Mucosa of rectum (tissue), 2 donors: Measurements from ENCODE around the gene XAGE3.
"Not testable (repeated sequence)": the region's sequence is repeated elsewhere in the genome, so short reads cannot be mapped to it uniquely, and the experiment has no call there.

Experiments
- H3K27ac ChIP-seq, 2 donors: one replicate each; pipeline ENCODE4 v1.7.0; 2013; ENCODE audit warnings: inconsistent platforms in 2 of 2, low read depth in 2 of 2, low read length in 2 of 2
- H3K27me3 ChIP-seq, 2 donors: one replicate each; pipeline ENCODE4 v1.7.0; 2013; ENCODE audit warnings: low read length in 2 of 2; ENCODE audit not compliant: control insufficient read depth in 2 of 2, insufficient read depth in 2 of 2
- H3K36me3 ChIP-seq, 2 donors: one replicate each; pipeline ENCODE4 v1.7.0; 2013; ENCODE audit warnings: low read length in 2 of 2; ENCODE audit not compliant: control insufficient read depth in 2 of 2, insufficient read depth in 2 of 2
- H3K4me1 ChIP-seq, 2 donors: one replicate each; pipeline ENCODE4 v1.7.0; 2013; ENCODE audit warnings: low read length in 2 of 2, mild to moderate bottlenecking in 1 of 2; ENCODE audit not compliant: control insufficient read depth in 2 of 2, insufficient read depth in 2 of 2
- H3K4me3 ChIP-seq, 2 donors: one replicate each; pipeline ENCODE4 v1.7.0; 2013; ENCODE audit warnings: low read length in 2 of 2
- H3K9ac ChIP-seq, 2 donors: one replicate each; pipeline ENCODE4 v1.7.0; 2013; ENCODE audit warnings: low read length in 2 of 2, low read depth in 1 of 2, mild to moderate bottlenecking in 1 of 2
- H3K9me3 ChIP-seq, 2 donors: one replicate each; pipeline ENCODE4 v1.7.0; 2013; ENCODE audit warnings: low read length in 2 of 2; ENCODE audit not compliant: control insufficient read depth in 2 of 2
- donor health status: healthy.
- donor health status: Normal muscosa, but diverticular disease.

Gene XAGE3

DNA sequence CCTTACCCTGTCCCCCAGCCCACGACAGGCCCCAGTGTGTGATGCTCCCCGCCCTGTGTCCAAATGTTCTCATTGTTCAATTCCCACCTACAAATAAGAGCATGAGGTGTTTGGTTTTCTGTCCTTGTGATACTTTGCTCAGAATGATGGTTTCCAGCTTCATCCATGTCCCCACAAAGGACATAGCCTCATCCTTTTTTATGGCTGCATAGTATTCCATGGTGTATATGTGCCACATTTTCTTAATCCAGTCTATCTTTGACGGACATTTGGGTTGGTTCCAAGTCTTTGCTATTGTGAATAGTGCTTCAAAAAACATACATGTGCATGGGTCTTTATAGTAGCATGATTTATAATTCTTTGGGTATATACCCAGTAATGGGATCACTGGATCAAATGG lies 24.3 kb downstream of the XAGE3 start:
- H3K9ac ChIP-seq, H3K4me1 ChIP-seq, H3K27me3 ChIP-seq, H3K36me3 ChIP-seq, H3K27ac ChIP-seq, H3K4me3 ChIP-seq, H3K9me3 ChIP-seq: not testable (repeated sequence)

DNA sequence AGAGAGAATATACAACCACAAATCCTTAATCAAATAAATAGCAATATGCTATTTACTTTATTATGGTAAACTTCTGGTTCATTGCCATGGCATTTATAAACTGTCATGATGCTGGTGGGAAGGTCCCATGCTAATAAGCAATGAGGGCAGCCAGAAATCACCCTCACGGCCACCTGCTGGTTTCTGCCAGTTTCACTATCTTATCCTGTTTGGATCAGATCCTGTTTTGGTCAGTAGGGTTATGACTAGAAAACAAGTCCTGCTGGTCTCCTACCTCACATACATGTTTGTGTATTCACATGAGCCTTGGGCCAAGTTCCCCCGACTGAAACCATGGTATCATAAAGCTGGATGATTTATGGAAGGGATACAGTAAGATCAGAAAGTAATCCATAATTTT lies 28.7 kb downstream of the XAGE3 start:
- no peak overlapping the region for H3K9ac ChIP-seq
- H3K4me3 ChIP-seq = no peak overlapping the region
- no peaks in the 10 kb centered on the region for H3K36me3 ChIP-seq
- no peaks in the 10 kb centered on the region for H3K4me1 ChIP-seq
- H3K9me3 ChIP-seq = no peaks in the 10 kb centered on the region
- no peak overlapping the region for H3K27ac ChIP-seq
- peaks cover 0 to 2% of the 10 kb centered on the region in 2 donors for H3K27me3 ChIP-seq

DNA sequence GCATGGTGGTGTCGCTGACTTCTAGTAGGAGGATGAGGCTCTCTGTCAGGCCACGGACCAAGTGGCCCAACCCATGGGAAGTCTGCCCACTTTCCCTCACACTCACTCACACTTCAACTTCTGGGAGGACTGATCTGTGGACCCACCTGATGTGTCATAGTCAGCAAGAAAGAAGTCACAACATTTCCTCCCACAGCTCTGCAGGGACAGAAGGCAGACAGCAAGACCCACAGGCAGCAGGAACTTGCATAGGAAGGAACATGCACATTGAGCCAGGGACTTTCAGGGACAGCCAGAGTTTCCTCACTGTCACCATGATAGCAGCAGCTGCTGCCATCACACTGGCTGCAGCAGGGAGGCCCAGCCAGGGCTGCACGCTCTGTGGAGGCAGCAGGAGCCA lies 37.3 kb downstream of the XAGE3 start:
- no peaks in the 10 kb centered on the region for H3K9me3 ChIP-seq
- no peak overlapping the region for H3K27ac ChIP-seq
- H3K9ac ChIP-seq = no peak overlapping the region
- no peaks in the 10 kb centered on the region for H3K4me1 ChIP-seq
- H3K4me3 ChIP-seq = no peak overlapping the region
- peaks cover 4 to 7% of the 10 kb centered on the region in 2 donors for H3K27me3 ChIP-seq
- no peaks in the 10 kb centered on the region for H3K36me3 ChIP-seq

DNA sequence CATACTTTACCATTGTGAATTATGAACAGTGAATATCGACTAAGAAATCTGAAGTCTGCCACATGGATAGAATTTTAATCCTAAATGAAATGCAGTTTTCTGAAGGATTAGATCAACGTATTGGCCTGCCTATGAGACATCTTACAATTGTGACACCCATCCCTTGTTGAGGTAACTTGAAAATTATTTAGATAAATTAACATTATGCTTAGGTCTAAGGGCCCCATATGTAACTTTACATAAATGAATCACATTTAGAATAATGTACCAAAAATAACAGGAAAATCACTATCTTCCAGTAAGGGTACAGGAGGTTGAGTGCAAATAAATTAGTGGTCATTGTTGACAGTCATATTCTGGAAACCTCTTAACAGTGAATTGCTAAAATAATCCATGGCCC lies 43.3 kb downstream of the XAGE3 start:
- Histone ChIP-seq H3K36me3 (no peaks in the 10 kb centered on the region), H3K9ac (no peak overlapping the region), H3K9me3 (no peaks in the 10 kb centered on the region), H3K4me3 (no peak overlapping the region), H3K4me1 (no peaks in the 10 kb centered on the region), H3K27ac (no peak overlapping the region), H3K27me3 (peaks cover 4 to 10% of the 10 kb centered on the region in 2 donors)

DNA sequence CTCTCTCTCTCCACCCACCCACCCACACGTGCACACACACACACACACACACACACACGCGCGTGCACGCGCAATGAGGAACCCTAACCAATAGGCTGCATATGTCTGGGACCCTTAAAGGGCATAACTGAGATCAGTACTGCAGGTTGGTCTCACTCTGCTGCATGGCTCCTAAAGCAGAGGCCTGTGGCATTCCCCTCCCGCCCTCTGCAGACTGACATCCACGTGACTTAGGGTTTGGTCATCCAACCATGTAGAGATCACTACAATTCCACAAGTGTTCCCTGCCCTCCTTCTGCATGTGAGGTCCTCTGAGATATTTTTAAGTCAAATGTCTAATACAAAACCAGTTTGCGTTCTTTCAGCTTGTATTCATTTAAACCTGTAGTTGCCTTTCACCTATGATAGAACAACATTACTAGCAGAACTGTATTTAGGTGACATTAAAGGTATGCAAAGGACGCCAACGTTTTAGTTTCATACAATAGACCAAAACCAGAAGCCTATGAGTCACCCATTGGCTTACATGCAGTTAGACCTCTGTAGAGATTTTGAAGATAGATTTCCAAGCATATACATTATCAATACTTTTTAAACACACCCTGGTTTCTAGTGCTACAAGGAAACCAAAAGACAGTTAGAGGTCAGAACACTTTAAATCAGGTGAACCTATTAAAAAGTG lies 46.7 kb downstream of the XAGE3 start:
- no peak overlapping the region for H3K4me3 ChIP-seq
- H3K4me1 ChIP-seq = no peaks in the 10 kb centered on the region
- H3K27ac ChIP-seq = no peak overlapping the region
- H3K27me3 ChIP-seq = peaks cover 4 to 13% of the 10 kb centered on the region in 2 donors
- H3K9ac ChIP-seq = no peak overlapping the region
- H3K9me3 ChIP-seq = no peaks in the 10 kb centered on the region
- no peaks in the 10 kb centered on the region for H3K36me3 ChIP-seq

DNA sequence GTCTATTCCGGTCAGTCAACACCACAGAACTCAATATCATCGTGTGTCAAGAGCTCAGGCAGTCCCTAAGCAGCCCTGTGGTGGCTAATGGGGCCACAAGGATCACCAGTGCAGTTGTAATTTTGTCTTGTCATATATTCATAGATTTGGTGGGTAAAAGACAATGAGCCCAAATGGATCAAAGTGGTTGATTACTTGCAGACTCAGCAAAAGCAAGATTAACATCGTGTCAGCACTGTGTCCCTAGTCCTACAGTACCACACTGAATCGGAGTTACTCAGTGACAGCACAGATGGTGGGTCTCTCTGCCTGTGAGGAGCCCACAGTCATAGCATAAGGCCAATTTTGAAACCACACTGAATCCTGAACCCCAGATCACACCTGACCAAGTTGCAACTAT lies 48.1 kb downstream of the XAGE3 start:
- Histone ChIP-seq H3K27me3 (peaks cover 6 to 13% of the 10 kb centered on the region in 2 donors), H3K36me3 (no peaks in the 10 kb centered on the region), H3K9ac (no peak overlapping the region), H3K27ac (no peak overlapping the region), H3K4me1 (no peaks in the 10 kb centered on the region), H3K4me3 (no peak overlapping the region), H3K9me3 (no peaks in the 10 kb centered on the region)
